ENCODE measurements around the gene CYP2C9.
"Not testable (repeated sequence)": the region's sequence is repeated elsewhere in the genome, so short reads cannot be mapped to it uniquely, and the experiment has no call there.

CYP2C9 gene

DNA sequence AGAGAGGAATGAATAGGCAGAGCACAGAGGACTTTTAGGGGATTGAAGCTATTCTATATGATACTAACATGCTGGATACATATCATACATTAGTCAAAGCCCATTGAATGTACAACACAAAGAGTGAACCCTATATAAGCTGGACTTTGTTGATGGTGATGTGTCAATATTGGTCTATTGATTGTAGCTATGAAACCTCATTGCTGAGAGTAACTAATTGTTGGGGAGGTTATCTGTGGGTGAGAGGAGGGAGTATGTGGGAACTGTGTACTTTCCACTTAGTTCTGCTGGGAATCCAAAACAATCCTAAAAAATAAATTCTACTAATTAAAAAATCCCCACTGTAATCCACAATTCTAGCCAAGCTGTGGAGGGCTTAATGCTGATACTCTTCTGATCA is 22.0 kb upstream of the CYP2C9 start:
- TF ChIP-seq, protein P1, sequence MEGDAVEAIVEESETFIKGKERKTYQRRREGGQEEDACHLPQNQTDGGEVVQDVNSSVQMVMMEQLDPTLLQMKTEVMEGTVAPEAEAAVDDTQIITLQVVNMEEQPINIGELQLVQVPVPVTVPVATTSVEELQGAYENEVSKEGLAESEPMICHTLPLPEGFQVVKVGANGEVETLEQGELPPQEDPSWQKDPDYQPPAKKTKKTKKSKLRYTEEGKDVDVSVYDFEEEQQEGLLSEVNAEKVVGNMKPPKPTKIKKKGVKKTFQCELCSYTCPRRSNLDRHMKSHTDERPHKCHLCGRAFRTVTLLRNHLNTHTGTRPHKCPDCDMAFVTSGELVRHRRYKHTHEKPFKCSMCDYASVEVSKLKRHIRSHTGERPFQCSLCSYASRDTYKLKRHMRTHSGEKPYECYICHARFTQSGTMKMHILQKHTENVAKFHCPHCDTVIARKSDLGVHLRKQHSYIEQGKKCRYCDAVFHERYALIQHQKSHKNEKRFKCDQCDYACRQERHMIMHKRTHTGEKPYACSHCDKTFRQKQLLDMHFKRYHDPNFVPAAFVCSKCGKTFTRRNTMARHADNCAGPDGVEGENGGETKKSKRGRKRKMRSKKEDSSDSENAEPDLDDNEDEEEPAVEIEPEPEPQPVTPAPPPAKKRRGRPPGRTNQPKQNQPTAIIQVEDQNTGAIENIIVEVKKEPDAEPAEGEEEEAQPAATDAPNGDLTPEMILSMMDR (IDR thresholded peaks at IDR 0.05; ENCODE audit: low read depth, low read length, missing control alignments): no peak
- no peak for DNase-seq (ENCODE audit: extremely low read depth, low read depth)
- no peak overlapping the region for H3K4me3 ChIP-seq (replicated peaks; ENCODE audit: low read depth, low read length)

DNA sequence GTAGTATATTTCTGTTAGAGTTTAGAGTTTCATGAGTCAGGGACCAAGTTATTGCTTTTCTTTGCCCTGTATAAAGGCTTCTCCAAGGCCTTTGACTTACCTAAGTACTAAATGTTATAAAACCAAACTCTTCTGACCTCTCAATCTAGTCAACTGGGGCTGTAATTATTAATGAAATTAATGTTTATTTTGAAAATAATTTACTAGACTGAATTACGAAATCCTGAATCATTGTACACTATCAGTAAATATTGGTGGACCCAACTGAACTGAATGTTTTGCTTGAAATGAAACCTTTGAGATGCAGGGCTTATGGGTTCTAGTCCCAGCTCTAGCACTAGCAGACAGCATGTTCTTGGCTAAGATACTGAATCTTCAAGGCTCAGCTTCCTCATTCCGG is 1.7 kb upstream of the CYP2C9 start:
- TF ChIP-seq, protein P1 (IDR thresholded peaks at IDR 0.05; ENCODE audit: low read depth, low read length, missing control alignments): no peak

GRCh38 chr10:94943432-94944103 is 5.1 kb downstream of the CYP2C9 start:
- DNase-seq (ENCODE audit: extremely low read depth, low read depth); H3K4me3 ChIP-seq (replicated peaks; ENCODE audit: low read depth, low read length): not testable (repeated sequence)

More for the DNA sequence above, 1.7 kb upstream of the CYP2C9 start:
- no peak overlapping the region for H3K4me3 ChIP-seq (replicated peaks; ENCODE audit: low read depth, low read length)
- no peak for DNase-seq (ENCODE audit: extremely low read depth, low read depth)

GRCh38 chr10:94946181-94946580 is 7.7 kb downstream of the CYP2C9 start:
- H3K4me3 ChIP-seq (replicated peaks; ENCODE audit: low read depth, low read length); DNase-seq (ENCODE audit: extremely low read depth, low read depth): not testable (repeated sequence)

DNA sequence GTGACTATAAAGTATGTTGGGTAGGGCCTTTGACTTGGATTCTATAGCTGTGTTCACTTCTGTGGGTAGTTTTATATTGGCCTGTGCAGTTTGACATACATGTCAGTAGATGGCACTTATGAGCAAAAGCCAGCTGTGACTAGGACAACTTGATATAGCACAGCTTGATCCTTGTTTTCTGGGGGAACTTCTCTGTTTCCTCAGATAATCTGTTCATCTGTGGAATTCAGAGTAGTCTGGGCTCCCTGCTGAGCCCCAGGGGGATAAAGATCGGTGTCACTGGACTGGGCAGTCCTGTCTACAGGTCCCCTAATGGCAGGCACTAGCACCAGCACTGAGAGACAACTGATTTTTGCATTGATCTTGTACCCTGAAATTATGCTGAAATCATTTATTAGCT is 25.4 kb downstream of the CYP2C9 start:
- TF ChIP-seq, protein P1 (IDR thresholded peaks at IDR 0.05; ENCODE audit: low read depth, low read length, missing control alignments): peak; percentile 43
- no peak for DNase-seq (ENCODE audit: extremely low read depth, low read depth)

DNA sequence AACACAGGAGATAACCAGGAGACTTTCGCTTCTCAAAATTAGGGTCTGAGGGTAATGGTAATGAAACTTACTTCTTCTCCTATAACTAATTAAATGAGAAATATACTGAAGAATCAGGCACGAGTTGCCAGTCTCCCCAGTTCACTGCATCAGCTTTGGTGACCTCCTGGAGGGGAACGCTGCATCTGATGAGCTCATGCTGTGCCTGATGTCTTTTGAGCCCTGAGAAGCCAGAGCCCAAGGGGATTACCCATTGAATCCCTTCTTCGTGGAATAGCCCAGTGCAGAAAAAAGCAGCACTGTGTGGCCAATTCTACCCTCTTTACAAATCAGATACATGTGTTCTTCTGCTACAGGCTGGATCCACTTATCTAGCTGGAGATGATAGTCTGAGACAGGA is 45.1 kb downstream of the CYP2C9 start:
- no peak for DNase-seq (ENCODE audit: extremely low read depth, low read depth)
- TF ChIP-seq, protein P1 (IDR thresholded peaks at IDR 0.05; ENCODE audit: low read depth, low read length, missing control alignments): no peak
- no peak overlapping the region for H3K4me3 ChIP-seq (replicated peaks; ENCODE audit: low read depth, low read length)

More for the DNA sequence above, 25.4 kb downstream of the CYP2C9 start:
- no peak overlapping the region for H3K4me3 ChIP-seq (replicated peaks; ENCODE audit: low read depth, low read length)

DNA sequence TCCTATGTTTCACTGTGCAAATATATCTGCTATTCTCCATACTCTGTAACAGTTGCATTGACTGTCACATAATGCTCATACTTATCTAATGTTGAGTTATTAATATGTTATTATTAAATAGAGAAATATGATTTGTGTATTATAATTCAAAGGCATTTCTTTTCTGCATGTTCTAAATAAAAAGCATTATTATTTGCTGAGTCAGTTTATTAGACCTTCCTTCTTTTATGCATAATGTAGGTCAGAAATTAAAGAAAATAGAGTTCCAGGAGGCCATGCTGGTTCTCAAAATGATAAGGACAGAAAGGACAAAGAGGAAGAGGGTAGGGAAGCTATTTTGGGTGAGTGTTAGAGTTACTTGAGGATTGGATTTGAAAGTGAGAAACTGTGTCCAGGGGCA is 50.7 kb downstream of the CYP2C9 start:
- no peak overlapping the region for H3K4me3 ChIP-seq (replicated peaks; ENCODE audit: low read depth, low read length)
- no peak for DNase-seq (ENCODE audit: extremely low read depth, low read depth)
- TF ChIP-seq, protein P1 (IDR thresholded peaks at IDR 0.05; ENCODE audit: low read depth, low read length, missing control alignments): no peak

GRCh38 chr10:94991243-94991888 is 52.9 kb downstream of the CYP2C9 start:
- DNase-seq (ENCODE audit: extremely low read depth, low read depth): no peak
- TF ChIP-seq, protein P1 (IDR thresholded peaks at IDR 0.05; ENCODE audit: low read depth, low read length, missing control alignments): no peak
- H3K4me3 ChIP-seq (replicated peaks; ENCODE audit: low read depth, low read length): no peak overlapping the region
